SIG-M5 treated with dmso at 0.1 percent for 504 hours (cell line): ENCODE data around the gene ARMC2.
A peak's percentile ranks its signal among the peaks of the same experiment; 100 is the strongest.
"Not testable (repeated sequence)": the region's sequence is repeated elsewhere in the genome, so short reads cannot be mapped to it uniquely, and the experiment has no call there.

Source experiments
- DNase-seq: peaks from one replicate; lab custom pipeline; 2025; ENCODE audit not compliant: unreplicated experiment; lab: John Stamatoyannopoulos, UW

The ARMC2 gene, protein sequence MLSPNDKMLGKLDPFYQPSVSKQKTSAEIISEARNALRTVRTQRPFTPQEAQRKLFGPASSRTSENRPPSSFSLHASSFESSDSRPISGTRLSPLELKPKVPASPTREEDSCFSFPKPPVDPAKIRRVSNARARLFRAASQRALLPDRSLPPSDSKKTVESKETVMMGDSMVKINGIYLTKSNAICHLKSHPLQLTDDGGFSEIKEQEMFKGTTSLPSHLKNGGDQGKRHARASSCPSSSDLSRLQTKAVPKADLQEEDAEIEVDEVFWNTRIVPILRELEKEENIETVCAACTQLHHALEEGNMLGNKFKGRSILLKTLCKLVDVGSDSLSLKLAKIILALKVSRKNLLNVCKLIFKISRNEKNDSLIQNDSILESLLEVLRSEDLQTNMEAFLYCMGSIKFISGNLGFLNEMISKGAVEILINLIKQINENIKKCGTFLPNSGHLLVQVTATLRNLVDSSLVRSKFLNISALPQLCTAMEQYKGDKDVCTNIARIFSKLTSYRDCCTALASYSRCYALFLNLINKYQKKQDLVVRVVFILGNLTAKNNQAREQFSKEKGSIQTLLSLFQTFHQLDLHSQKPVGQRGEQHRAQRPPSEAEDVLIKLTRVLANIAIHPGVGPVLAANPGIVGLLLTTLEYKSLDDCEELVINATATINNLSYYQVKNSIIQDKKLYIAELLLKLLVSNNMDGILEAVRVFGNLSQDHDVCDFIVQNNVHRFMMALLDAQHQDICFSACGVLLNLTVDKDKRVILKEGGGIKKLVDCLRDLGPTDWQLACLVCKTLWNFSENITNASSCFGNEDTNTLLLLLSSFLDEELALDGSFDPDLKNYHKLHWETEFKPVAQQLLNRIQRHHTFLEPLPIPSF

DNA sequence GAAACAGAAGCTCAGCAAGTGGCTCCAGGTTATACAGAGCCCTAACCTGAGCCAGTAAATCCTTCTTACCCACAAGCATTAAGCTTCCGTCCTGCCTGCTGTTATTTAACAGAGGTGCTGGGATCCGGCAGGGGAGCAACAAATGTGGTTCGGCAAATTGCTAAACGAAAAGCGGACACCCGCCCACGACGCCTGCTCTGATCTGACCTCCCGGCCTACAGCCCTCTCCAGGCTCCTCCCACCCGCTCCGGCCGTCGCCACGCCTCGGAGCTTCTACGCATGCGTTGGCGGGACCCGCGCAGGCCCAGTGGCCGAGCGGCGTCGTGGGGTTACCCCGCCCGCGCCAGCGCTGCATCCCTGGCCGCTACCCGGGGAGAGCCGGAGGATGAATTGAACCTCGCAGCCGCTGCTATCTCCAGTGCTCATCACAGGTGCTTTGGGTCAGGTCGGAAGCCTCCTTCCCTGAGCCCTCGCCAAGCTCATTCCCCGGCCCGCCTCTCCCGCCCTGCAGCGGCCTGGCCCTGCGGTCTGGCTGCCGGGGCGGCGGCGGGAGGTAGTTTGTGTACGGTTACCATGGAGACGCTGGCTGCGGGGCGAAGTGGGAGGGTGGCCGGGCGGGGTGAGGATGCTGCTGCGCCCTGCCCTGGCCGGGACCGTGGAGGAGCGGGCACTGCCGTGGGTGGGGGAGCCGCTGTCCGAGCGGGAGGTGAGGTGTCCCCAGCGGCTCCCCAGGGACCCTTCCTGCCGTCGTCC lies at the start of gene ARMC2:
Gene ARMC2, plus strand, starts transcription at position 307 of the 753 bp plus-strand sequence. CDS start 5,846 bp downstream, outside the sequence.
- DNase-seq = peak; percentile 75

DNA sequence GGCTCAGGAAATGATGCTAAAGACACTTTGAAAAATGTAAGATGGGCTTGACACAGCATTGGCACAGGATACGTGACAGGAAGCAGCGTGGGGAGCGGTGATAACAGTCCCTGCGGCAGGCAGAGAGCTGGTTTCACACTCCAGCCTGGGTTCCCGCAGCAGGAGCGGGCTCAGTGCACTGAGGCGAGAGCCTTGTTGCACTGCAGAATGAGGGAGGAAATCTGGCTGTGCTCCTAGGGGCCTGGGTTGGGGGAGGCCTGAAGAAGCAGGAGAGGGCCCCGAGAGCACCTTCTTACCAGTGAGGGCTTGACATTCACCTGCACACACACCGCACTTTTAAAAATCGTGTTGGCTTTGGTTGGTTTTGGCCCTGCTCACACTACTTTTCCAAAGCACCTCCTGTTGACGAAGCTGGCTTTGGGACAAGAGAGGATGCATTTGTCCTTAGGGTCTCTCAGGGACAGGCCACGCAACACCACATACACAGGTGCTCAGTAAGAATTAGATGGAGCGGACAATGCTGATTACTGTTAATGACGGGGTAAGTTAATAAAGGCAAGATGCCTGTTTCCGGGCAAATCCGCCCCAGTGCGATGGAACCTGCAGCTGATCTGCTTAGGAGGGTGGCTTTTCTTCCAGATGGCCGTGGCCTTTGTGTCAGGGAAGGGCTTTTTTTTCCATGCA lies 49.4 kb upstream of the ARMC2 start:
- DNase-seq = no peak

DNA sequence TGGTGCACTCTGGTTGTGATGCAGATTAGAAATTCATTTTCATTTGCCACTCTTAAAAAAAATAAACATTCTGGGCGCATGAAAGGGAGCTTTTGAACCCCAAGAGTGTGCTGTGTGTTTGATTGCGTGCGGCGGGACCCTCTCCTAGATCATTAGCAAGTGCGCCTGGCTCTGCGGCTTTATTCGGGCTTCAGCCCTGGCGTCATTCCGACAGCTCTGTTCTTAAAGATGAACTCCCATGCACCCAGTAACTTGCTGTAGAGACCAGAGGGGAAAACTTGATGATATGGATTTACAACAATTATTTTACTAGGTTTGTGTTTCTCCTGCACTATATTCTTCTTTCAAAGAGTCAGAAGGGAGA lies 48.9 kb upstream of the ARMC2 start:
- DNase-seq = no peak

DNA sequence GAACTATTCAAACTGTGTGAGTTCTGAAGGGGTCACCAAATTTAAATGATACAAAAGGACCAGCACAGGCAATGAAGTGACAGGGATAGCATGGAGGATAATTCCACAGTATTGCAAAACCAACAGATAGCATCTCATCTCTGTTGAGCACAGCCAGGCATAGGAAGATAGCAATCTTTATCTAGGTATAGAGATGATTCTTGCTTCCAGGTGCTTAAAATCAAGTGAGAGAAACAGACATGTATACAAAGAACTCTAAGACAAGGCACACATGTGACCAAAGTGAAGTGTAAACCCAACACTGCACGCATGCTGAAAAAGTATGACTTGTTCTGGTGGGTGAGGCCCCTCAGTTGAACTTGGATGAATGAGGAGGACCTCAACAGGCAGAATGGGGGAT lies 48.4 kb upstream of the ARMC2 start:
- DNase-seq = no peak

DNA sequence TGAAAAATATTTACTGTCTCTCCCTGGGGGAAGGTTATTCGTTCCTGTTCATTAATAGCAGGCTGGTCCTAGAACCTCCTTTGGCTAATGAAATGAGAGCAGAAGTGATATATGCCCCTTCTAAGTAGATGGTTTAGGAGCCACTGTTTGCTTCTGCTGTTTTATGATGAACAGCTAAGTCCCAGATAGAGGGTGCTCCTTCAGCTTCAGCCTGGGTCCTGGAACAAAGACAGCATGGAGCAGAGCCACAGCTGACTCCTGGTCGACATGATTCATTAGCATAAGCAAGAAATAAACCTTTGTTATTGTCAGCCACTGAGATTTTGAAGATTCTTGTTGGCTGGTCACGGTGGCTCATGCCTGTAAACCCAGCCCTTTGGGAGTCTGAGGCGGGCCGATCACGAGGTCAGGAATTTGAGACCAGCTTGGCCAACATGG lies 47.8 kb upstream of the ARMC2 start:
- DNase-seq = no peak

DNA sequence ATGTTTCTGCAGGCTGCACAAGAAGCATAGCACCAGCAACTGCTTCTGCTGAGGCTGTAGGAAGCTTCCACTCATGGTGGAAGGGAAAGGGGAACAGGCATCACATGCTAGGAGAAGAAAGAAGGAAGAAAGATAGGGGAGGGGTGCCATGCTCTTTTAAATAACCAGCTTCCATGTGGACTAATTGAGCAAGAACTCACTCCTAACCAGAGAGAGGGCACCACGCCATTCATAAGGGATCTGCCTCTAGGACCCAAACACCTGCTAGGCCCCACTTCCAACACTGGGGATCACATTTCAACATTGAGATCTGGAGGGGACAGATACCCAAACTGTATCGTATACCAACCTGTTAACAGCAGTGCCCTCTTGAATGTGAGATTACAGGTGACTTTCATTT lies 46.9 kb upstream of the ARMC2 start:
- DNase-seq = peak; percentile 17

DNA sequence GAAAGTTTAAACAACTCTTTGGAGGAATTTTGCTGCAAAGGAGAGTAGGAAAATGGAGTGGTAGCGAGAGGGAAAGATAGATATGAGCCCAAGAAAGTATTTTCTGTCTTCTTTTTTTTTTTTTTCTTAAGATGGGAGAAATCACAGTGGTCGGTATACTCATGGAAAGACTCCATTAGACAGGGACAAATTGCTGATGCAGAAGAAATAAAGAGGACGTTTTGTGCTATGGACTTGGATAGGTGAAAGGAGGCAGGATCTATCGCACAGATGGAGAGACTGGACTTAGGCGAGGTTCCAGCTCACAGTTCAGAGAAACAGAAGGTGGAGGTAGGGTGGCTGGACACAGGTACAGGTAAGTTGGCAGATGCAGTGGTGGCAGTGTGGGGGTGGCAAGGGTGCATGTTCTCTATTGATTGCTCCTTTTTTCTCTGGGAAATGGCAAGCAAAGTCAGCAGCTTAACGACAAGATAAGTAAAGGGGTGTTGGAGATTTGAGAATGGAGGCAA lies 44.2 kb upstream of the ARMC2 start:
- no peak for DNase-seq

DNA sequence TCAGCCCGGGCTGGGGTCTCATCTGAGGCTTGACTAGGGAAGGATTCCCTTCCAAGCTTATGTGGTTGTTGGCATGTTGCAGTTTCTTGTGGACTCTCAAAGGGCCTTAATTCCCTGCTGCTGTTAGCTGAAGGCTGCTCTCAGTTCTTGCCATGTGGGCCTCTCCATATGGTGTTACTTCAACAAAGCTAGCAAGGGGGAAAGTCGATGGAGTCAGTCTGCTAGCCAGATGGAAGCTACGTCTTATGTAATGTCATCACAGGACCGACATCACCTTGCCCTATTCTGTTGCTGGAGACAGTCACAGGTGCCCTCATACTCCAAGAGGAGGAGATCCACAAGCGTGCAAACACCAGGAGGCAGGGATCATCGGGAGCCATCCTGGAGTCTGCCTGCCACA lies 43.3 kb upstream of the ARMC2 start:
- no peak for DNase-seq

DNA sequence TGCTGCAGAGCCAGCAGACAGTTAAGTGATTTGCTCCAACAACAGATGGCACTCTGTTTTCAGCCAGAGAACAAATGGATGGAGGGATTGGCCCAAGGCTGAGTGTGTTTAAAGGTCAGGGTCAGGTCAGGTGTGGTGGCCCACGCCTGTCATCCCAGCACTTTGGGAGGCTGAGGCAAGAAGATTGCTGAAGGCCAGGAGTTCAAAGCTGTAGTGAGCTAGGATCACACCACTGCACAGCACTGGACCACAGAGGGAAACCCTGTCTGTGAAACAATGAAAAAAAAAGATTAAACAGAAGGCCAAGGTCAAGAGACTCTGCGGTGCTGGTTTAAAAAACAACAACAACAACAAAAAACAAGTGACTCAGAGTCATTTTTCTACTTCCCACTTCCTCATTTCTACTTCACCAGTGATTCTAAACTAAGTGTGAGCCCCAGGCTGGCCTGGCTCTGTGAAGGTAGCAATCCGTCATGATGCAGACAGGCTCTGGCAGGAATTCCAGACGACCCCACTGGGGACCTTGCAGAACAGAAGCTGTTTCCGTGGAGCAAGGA lies 42.5 kb upstream of the ARMC2 start:
- no peak for DNase-seq

DNA sequence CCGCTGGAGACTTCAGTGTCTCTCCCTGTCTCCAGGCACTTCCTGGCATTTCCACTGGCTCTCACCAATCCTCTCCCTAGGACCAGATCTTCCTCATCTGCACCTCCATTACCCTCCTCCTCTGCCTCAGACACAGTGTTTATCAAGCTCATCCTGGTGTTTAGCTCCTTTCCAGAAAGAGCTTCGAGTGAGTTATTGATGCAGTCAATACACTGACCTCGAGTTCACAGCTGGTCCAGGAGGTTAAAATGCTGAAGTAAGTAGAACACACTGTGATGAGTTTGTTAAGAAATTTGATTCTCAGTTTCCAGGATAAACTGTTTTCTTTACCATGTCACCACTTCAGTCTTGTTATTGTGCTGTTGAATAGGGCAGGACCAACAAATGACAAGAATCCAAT lies 42.1 kb upstream of the ARMC2 start:
- no peak for DNase-seq

DNA sequence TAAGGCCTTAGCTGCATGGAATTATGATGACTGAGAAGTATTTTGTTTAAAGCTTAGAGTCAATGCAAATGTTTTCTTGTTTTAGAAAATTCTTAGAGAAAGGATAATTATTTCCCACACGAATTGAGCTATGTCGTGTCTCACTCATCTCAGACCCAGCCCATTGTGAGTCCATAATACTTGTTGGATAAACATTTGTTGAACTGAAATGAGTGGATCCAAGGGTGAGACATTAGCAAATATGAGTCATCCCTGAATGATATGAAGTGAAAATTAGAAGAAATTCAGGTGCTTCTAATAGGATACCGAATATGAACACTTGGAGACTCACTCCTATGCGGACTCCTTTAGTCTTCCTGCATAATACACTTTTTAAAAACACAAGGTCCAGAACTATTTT lies 41.6 kb upstream of the ARMC2 start:
- no peak for DNase-seq

DNA sequence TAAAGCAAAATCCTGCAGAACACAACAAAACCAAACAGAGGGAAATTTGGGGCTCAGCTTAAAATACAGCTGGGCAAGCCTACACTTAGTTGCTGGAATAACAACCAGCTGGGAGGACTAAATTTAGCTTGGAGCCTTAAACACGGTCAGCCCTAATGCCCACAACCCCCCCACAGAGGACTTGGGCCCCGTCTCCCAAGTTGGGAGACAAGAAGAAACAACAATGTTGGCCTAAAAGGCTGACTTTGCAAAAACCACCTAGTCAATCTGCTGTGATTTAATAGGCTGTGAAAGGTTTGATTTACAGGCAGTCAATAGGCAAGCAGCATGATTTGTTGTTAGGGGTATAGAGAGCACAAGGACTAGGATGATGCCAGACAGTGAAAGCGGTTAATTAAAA lies 40.3 kb upstream of the ARMC2 start:
- DNase-seq = no peak

DNA sequence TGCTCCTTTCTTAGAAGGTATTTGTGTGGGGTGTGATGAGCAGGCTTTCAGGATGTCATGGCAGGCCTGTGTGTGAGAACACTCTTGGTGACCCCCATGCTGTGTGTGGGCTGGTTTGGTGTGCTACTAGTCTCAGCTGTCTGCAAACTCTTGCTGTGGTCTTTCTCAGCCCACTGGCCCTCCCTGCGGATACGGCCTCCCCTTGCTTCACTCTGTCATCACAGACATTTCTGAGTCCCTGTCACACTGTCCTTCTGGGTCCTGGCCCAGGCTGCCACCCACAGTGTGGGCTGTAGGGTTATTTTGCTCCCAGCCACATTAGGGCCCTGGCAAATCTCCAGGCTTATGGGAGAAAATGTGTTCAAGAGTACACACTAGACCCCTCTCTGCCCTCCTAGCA lies 39.0 kb upstream of the ARMC2 start:
- DNase-seq = no peak

DNA sequence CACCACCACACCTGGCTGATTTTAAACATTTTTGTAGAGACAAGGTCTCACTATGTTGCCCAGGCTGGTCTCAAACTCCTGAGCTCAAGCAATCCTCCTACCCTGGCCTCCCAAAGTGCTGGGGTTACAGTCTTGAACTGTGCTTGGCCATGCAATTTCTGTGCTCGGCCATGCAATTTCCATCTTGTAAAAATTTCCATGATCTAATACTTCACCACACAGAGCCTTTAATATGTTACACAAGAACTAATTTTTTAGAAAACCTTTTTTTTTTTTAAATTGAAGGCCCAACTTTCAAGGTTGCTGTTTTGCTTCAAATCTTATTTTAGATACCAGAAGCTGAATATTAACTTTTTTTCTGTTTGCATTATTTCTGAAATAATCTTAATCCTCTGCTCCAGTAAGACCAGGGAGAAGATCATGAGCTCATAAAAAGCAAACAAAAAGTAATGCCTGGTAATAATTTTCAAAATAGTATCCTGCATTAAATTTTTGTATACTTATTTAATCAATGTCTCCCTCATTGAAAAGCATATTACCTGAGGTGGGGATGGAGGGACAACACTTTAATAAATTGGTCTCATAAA lies 38.1 kb upstream of the ARMC2 start:
- DNase-seq = no peak

DNA sequence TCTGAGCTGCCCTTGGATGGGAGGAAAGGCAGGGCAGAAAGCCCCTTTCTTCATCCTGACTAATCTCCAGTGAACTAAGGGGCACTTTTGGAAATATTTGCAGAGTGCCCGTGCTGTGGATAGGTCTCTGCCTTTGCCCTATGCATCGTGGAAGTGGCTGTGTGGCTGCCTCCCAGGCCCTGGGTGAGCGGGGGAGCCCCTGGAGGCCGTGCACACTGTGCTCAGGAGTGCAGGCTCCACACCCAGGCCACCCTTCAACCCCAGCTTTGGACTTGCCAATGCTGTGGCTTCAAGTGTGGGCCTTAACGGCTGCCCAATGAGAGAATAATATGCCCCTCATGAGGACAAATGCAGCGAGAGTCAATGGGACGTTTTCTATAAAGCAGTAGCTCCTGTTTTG lies 36.7 kb upstream of the ARMC2 start:
- DNase-seq = no peak

DNA sequence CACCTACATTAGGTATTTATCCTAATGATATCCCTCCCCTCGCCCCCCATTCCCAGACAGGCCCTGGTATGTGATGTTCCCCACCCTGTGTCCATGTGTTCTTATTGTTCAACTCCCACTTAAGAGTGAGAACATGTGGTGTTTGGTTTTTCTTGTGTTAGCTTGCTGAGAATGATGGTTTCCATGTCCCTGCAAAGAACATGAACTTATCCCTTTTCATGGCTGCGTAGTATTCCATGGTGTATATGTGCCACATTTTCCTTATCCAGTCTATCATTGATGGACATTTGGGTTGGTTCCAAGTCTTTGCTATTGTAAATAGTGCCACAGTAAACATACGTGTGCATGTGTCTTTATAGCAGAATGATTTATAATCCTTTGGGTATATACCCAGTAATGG lies 35.0 kb upstream of the ARMC2 start:
- DNase-seq = not testable (repeated sequence)

DNA sequence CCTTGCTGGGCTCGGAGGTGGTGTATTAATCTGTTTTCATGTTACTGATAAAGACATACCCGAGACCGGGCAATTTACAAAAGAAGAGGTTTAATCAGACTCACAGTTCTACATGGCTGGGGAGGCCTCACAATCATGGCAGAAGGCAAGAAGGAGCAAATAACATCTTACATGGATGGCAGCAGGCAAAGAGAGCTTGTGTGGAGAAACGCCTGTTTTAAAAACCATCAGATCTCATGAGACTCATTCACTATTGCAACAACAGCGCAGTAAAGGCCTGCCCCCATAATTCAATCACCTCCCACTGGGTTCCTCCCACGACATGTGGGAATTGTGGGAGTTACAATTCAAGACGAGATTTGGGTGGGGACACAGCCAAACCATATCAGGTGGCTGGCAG lies 30.9 kb upstream of the ARMC2 start:
- DNase-seq = not testable (repeated sequence)

DNA sequence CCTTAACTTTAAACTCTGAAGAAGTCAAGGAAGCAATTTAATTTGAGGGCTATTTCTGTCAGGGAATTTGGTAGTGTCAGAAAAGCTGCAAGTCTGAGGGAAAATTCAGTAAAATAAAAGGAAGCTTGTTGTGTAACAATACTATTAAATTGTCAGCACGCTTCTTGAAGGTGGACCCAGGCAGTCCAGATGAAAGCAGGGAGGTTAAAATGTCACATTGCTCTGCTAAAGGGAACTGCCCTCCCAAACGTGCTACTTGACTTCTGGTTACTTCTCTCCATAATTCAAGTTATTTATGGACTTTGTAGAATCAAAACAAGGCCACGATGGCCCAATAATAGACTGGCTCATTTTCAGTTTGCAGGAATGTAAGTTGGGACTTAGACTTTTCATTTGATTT lies 28.2 kb upstream of the ARMC2 start:
- DNase-seq = no peak

DNA sequence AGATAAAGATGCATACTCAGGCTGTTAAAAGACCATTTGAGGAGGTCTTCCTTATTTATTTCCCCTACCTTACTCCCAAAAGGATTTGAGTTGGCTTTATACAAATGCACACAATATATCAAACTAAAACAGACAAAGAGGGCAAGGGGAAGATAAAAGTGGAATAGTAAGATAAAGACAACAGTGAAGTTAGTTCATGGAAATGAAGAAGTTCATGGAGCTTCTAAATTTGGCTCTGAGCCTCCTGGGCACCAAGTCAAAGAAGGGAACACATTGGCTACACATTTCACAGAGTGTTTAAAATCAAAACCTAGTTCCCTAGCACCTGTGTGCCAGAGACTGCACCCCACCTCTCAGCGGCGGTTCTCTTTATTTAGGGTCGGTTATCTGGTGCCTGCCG lies 25.8 kb upstream of the ARMC2 start:
- no peak for DNase-seq

DNA sequence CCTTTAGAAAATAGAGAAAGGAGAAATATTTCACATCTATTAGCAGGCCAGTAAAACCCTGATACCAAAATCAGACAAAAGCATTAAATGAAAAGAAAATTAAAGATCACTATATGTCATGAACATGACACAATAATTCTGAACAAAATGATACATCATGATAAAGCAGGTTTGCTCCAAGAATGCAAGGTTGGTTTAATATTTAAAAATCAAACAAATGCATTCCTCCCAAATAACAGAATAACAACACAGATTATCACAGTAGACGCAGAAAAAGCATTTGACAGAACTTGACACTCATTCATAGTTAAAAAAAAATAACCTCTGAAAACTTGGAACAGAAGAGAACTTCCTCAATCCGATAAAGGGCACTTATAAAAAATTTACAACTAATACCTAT lies 22.9 kb upstream of the ARMC2 start:
- no peak for DNase-seq
